Measurements from ENCODE around the gene GPC2.
"Not testable (repeated sequence)": the region's sequence is repeated elsewhere in the genome, so short reads cannot be mapped to it uniquely, and the experiment has no call there.

GPC2 gene

DNA sequence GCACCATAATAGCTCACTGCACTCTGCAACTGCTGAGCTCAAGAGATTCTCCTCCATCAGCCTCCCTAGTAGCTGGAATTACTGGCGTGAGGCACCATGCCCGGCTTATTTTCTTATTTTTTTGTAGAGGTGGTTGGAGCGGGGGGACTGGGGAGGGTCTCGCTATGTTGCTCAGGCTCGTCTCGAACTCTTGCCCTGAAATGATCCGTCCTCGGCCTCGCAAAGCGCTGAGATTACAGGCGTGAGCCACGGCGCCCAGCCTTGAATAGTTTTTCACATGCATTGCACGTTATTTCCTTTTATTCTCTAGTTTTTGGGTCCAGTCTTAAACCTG lies 29.0 kb downstream of the GPC2 start:
- DNase-seq: no peak

DNA sequence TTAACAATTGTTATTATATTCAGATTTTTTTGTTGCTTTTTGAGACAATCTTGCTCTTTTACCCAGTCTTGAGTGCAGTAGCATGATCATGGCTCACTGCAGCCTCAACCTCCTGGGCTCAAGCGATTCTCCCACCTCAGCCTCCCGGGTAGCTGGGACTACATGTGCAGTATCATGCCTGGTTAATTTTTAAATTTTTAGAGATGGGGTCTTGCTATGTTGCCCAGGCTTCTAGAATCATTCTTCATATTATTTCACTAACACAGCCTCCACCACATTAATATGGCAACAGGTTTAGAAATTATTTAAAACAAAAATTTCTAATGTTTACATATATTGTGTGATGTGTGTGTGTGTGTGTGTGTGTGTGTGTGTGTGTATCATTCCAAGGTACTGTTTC lies 29.9 kb downstream of the GPC2 start:
- no peak for DNase-seq

DNA sequence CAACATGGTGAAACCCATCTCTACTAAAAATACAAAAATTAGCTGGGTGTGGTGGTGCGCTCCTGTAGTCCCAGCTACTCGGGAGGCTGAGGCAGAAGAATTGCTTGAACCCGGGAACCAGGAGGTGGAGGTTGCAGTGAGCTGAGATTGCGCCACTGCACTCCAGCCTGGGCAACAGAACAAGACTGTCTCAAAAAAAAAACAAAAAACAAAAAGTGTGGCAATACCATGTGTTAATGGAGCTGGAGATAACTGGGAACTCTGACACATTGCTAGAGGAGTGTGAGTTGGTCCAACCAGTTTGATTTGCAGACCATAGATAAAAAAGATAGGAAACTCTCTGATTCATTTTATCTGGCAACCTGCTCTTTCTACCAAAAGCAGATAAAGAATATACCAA lies 30.8 kb downstream of the GPC2 start:
- not testable (repeated sequence) for DNase-seq

DNA sequence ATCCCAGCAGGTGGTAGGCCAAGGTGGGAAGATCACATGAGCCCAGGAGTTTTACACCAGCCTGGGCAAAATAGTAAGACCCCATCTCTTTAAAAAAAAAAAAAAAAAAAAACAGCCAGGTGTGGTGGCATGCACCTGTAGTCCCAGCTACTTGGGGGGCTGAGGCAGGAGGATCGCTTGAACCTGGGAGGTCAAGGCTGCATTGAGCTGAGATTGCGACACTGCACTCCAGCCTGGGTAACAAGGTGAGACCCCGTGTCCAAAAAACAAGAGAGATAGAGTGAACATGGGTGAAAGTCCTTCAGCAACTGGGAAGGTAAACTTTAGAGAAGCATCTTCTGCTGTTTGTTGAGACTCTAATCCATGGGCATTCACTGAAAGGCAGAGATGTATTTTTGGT lies 34.7 kb downstream of the GPC2 start:
- no peak for DNase-seq

DNA sequence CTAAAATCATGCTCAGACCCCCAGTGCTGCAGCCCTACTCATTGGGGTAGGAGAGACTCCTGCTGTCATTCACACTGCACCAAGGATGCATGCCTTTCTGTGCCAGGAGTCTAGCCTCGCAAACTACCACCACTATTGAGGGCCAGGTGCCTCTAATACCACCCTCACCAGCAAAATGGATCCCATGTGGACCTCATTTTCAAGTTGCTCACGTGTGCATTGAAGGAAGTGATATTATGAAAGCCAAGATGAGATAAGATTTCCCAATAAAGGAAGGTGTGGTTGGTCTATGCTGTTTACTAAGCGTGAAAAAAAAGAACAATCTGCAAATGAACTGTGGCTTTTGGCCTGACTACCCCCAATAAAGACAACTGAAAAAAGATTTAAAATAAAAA lies 35.6 kb downstream of the GPC2 start:
- no peak for DNase-seq

DNA sequence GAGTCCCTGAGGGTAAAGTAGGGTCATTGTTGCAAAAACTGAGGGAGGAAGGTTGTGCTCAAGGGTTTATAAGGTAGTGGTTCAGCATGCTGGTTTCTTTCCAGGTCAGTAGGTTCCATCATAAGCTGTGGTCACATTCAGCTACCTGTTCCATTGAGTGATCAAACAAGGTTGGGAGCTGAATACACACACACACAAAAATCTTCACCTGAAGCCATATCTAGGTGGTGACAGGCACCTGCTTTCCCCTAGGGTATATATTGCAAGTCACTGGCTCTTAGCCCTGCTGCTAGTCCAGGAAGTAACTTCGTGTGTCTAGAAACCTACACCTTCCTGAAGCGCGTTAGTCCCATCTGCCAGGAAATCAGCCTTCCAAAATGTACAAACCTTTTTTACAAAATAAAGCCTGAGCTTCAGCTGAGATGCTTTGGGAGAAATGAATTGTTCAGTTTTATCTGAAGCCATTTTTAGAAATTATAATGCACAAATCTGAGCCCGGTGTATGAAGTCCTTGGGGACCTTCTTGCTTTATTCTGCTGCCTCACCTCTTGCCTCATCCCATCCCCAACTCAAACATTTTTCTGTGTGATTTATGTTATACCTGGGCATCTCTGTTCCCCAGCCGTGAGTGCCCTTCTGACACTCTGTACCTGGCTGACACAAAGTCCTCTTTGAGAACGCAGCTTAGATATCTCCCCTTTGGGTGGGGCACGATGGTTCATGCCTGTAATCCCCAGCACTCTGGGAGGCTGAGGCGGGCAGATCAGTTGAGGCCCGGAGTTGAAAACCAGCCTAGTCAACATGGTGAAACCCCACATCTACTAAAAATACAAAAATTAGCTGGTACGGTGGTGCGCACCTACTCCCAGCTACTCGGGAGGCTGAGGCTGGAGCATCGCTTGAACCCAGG lies 39.1 kb downstream of the GPC2 start:
- DNase-seq: no peak

DNA sequence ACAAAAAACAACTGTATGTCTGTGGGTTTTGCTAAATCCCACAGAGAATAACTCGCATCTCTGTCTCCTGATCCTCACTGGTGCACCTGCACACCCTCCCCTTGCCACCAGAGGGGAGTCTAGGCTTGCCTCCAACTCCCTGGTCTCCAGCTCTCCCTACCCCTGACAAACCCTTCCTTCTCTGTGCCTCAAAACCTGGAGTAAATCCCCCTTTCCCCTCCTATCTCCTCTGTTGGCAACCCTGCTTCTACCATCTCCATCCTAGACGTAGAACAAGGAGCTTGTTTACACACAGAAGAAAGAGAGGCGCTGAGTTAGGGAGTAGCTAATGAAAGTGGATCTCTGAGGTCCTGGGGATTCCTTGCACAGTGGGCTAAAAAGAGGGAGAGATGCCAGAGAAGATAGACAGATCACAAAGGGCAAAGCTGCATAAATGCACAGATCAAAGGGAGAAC lies 44.5 kb downstream of the GPC2 start:
- DNase-seq: peak; percentile 64 to 66

DNA sequence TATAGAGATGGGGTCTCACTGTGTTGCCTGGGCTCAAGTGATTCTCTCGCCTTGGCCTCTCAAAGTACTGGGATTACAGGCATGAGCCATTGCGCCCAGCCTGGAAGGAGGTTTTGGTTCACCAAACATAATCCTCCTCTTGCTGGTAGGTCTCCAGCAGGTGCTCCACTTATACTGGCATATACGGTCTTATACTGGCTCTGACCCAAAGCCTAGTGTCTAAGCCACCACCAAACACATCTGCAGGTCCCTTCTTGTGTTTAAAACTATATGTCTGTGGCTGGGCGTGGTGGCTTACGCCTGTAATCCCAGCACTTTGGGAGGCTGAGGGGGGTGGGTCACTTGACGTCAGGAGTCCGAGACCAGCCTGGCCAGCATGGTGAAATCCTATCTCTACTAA lies 45.1 kb downstream of the GPC2 start:
- DNase-seq: no peak

DNA sequence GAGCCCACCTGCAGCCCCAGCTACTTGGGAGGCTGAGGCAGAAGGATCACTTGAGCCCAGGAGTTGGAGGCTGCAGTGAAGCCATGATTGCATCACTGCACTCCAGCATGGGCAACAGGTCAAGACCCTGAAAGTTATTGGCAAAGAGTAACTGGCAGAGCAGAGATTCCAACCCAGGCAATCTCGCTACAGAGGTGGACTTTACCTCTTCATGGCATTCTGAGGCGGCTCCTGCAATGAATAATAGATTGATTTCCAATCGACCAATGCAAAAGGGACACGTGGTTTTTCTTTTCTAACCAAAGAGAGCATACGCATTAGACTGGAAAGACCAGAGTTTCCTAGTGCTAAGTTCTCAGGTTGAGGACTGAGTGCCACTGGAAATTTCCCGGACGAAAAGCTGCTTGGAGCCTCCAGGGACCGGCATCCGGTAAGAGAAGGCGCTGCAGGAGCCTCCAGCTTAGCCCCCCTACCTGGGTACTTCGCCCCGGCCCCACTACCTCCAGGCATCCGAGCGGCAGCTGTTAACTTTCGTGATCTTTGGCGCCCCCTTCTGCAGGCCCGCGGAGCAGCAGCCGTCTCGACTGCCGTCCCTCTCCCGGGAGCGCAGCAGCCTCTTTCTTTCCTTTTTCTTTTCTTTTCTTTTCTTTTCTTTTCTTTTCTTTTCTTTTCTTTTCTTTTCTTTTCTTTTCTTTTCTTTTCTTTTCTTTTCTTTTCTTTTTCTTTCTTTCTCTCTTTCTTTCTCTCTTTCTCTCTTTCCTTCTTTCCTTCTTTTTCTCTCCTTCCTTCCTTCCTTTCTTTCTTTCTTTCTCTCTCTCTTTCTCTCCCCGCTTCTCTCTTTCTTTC lies 46.4 kb downstream of the GPC2 start:
- DNase-seq: peak; percentile 78 to 90

DNA sequence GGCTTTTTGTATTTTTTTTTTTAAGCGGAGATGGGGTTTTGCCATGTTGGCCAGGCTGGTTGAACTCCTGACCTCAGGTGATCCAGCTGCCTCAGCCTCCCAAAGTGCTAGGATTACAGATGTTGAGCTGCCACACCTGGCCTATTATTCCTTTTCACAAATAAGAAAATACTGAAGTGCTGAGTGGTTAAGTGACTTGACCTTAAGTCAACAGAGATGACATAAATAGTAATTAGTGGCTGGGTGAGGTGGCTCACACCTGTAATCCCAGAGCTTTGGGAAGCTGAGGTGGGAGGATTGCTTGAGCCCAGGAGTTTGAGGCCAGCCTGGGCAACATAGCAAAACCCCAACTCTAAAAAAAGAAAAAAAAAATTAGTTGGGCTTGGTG lies 47.0 kb downstream of the GPC2 start:
- DNase-seq: not testable (repeated sequence)

DNA sequence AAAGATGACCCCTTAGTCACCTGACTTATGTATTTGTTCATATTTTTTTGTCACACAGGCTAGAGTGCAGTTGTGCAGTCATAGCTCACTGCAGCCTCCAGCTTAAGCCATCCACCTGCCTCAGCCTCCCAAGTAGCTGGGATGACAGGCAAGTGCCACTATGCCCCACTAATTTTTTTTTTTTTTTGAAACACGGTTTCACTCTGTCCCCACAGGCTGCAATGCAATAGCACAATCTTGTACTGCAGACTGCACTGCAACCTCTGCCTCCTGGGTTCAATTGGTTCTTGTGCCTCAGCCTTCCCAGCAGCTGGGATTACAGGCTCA lies 48.6 kb downstream of the GPC2 start:
- DNase-seq: no peak

DNA sequence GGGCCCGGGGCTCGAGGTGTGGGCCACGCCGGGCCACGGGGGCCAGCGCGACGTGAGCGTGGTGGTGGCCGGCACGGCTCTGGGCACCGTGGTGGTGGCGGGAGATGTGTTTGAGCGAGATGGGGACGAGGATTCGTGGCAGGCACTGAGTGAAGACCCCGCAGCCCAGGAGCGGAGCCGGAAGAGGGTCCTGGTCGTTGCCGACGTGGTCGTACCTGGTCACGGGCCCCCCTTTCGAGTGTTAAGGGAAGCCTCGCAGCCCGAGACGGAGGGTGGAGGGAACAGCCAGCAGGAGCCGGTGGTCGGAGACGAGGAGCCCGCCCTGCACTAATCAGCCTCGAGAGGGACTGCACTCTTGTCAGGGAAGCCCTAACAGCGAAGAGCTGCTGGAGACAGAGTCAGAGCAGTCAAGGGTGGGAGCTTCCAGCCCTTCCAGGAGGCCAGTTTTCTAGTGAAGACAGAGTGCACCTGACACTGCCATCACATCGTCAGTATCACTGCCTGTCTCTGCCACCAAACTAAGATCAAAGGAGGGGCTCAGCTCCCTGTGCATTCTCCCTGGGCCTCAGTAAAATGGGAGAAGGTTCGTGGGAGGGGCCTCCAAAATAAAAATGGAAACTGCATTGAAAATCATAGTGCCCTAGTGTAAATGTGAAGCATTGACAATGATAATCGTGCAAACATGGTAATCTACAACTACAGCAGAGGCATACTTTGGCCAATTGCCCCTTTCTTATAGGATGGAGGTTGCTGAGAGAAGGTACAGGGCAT lies 49.1 kb downstream of the GPC2 start:
- DNase-seq: peak in 1 of 2 donors; percentile 11

DNA sequence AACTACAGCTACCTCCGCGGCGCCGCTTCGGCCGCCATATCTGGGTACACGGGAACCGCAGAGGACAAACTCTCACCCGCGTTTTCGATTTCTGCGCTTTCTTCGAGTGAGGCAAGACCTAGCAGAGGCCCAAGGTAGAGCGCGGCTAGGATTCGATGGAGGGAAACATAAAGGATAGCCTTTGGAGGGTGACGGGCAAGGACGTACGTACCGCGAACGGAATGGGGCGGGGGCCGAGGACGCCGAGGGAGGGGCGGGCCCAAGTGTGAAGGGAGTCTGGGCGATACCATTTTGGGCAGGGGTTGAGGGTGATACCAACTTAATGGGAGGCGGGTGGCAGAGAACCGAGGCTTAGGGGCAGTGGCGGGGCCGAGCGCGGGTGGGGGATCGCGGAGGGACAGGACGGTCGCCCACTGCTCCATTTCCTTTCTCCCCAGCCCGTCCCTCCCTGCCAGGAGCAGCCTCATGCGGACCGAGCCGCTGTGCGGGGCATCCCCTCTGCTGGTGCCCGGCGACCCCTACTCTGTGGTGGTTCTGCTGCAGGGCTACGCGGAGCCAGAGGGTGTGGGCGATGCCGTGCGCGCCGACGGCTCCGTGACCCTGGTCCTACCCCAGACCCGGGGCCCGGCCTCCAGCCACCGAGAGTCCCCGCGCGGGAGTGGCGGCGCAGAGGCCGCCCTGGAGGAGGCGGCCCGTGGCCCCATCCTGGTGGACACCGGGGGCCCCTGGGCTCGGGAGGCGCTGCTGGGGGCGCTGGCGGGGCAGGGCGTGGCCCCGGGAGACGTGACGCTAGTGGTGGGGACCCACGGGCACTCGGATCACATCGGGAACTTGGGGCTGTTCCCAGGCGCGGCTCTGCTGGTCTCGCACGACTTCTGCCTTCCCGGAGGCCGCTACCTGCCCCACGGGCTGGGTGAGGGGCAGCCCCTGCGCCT lies 50.0 kb downstream of the GPC2 start, which contains the start of gene MBLAC1:
MBLAC1 (plus strand) TSS at position 37 of the 935 bp plus-strand sequence; CDS start at position 466, 429 bp downstream.
- DNase-seq: peak; percentile 88 to 92

DNA sequence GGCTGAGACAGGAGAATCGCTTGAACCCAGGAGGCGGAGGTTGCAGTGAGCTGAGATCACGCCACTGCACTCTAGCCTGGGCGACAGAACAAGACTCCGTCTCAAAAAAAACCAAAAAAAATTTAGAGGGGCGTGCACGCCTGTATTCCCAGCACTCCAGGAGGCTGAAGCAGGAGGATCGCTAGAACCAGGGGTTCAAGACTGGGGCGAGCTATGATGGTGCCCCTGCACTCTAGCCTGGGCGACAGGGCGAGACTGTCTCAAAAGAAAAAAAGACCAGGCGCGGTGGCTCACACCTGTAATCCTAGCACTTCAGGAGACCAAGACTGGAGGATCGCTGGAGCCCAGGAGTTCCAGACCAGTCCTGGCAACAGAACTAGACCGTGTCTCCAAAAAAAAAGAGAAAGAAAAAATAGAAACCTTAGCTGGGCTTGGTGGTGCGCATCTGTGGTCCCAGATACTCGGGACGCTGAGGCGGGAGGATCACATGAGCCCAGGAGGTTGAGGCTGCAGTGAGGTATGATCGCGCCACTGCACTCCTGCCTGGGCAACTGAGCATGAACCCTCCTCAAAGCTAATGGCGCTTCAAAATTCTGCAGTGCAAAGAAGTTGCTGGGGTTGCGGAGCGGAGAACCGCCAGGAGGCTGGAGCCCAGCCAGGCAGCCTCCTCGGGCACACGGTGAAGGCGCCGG lies 50.8 kb downstream of the GPC2 start:
- DNase-seq: peak in 1 of 2 donors; percentile 13

DNA sequence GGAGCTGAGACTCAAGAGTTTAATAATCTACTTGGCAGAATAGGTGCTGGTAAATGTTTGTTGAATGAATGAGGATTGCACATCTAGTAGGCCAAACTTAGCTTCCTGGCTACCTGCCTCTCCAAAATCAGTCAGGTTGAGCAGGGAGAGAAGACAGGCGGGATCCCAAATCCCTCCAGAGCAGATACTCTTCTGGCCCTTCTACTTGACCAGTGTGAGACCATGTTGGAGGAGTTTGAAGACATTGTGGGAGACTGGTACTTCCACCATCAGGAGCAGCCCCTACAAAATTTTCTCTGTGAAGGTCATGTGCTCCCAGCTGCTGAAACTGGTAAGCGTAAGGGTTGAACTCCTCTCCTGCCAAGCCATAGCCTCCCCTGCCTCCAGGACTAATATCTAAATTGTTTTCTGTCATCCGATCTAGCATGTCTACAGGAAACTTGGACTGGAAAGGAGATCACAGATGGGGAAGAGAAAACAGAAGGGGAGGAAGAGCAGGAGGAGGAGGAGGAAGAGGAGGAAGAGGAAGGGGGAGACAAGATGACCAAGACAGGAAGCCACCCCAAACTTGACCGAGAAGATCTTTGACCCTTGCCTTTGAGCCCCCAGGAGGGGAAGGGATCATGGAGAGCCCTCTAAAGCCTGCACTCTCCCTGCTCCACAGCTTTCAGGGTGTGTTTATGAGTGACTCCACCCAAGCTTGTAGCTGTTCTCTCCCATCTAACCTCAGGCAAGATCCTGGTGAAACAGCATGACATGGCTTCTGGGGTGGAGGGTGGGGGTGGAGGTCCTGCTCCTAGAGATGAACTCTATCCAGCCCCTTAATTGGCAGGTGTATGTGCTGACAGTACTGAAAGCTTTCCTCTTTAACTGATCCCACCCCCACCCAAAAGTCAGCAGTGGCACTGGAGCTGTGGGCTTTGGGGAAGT lies 52.6 kb downstream of the GPC2 start:
- DNase-seq: no peak

DNA sequence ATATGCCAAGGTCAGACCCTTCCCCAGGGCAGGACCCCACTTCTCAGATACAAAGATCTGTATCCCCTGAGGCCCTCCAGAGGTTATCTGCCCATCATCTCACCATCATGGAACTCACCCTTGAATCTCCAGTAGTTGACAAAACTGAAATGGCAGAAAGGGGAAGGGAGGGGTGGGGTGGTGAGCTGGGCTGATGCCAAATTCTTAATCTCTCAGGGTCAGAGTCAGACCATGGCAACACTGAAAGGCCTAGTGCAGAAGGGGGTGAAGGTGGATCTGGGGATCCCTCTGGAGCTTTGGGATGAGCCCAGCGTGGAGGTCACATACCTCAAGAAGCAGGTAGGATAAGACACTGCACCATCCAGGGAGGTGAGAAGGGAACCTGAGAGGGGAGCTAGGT lies 54.6 kb downstream of the GPC2 start:
- no peak for DNase-seq

DNA sequence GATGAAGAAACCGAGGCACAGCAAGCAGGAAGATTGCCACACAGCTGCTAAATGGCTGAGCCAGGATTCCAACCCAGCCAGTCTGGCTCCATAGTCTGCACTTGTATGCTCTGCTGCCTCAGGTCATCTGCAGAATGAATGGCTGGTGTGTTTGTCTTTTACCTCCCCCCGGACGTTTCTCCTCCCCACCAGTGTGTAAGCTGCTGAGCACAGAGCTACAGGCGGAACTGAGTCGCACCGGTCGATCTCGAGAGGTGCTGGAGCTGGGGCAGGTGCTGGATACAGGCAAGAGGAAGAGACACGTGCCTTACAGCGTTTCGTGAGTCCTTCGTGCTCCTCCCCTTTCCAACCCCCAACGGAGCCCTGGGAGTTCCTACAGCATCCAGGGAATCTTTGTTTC lies 55.1 kb downstream of the GPC2 start:
- no peak for DNase-seq

DNA sequence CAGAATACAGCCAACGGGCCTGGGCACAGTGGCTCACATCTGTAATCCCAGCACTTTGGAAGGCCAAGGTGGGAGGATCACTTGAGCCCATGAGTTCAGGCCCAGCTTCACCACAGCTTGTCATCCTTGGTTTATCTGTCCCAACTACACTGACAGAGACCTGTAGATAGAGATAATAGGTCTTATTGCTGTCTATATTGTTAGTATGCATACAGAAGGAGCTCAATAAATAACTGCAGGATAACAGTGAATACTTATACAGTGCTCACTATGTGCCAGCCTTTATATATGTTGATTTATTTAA lies 56.5 kb downstream of the GPC2 start:
- no peak for DNase-seq

DNA sequence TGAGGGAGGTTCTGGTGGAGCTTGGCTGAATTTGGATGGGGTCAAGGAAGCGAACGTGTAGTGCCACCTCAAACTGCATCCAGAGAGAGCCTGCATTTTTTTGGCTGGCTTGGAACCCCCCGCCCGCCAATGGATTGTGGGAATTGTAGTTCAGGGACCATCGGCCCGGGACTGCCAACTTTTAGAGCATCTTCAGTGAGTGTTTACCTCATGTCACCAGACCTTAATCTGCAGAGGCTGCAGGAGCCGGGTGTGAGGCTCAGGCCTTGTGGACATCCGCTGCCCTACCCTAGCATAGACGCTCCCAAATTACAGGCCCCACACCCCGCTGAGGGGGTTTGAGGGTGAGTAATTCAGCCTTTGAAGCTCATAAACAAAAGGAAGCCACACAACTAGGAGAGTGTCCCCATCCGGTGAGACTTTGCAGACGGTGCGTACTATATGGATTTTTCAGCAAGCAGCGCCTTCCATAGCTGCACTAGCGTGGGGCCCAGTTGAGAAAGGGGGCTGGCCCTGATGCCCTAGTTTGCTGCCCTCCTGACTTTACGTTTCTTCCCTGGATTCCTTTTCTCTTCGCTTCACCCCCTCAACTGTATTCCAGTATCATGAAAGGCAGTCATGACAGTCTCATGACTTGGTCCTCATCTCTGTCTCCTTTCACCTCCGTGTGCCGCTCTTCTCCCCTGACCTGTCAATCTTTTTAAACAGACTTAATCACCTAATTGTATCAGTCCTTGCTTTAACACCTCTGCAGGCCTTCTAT lies 57.0 kb downstream of the GPC2 start:
- peak; percentile 62 to 65 for DNase-seq
